Vagina (tissue), 2 donors: ENCODE data around the gene ANXA2. TPM values are rescaled to one million over a fixed set of nuclear protein-coding genes. Genes with fewer than 3 reads are reported as not detected.

Experiments
- DNase-seq, 2 donors: peaks; one replicate each; pipeline ENCODE4 v3.0.0-alpha.2; 2017; ENCODE audit errors: extremely low spot score in 2 of 2
- H3K27ac ChIP-seq: fragments of 200-600 bp; sonication (generic); one replicate; pipeline ENCODE4 v1.5.1; 2019
- H3K27me3 ChIP-seq: fragments of 200-600 bp; sonication (generic); one replicate; pipeline ENCODE4 v1.5.1; 2019
- H3K36me3 ChIP-seq, 2 donors: fragments of 200-600 bp; sonication (generic); one replicate each; pipeline ENCODE4 v1.5.1; 2017 to 2019
- H3K4me1 ChIP-seq: fragments of 200-600 bp; sonication (generic); one replicate; pipeline ENCODE4 v1.5.1; 2019
- H3K4me3 ChIP-seq, 2 donors: fragments of 200-600 bp; sonication (generic); 1 replicate in 1 of 2; 2 replicates in 1 of 2; pipeline ENCODE4 v1.5.1; 2016 to 2019
- H3K9me3 ChIP-seq: fragments of 200-600 bp; sonication (generic); one replicate; pipeline ENCODE4 v1.5.1; 2019
- POLR2A ChIP-seq, 2 donors: fragments of 450-650 bp; IDR thresholded peaks; one replicate each; pipeline ENCODE4 v1.6.1; 2017; ENCODE audit warnings: antibody characterized with exemption in 2 of 2, mild to moderate bottlenecking in 2 of 2, moderate library complexity in 2 of 2
- POLR2AphosphoS5 ChIP-seq, 2 donors: sonication (generic); formaldehyde crosslinking; IDR thresholded peaks; one replicate each; pipeline ENCODE4 v1.9.0; 2017; ENCODE audit warnings: antibody characterized with exemption in 2 of 2, mild to moderate bottlenecking in 2 of 2, low read depth in 1 of 2; ENCODE audit not compliant: insufficient read depth in 1 of 2
- intact Hi-C: fragments of 100-400 bp; cut with DNase I; formaldehyde crosslinking; loops from one replicate; pipeline ENCODE4 v1.15.1; 2023
- total RNA-seq: library from RNA; depleted of rRNA; stranded (reverse); fragments of >200 nt; gene quantifications from one replicate; pipeline ENCODE4 v1.2.3, GENCODE V29; 2016
- TF ChIP-seq, protein P1 (sequence below), 3 experiments: fragments of 450-650 bp in 2 of 3; fragments of 200-600 bp in 1 of 3; sonication (generic) in 1 of 3; IDR thresholded peaks; one replicate each; pipeline ENCODE4 v1.5.1; 2017 to 2019; ENCODE audit warnings: antibody characterized with exemption in 3 of 3, mild to moderate bottlenecking in 2 of 3, moderate library complexity in 2 of 3

ANXA2 gene
- total RNA-seq, 1 donor from 2014 or later = 1,230 TPM

DNA sequence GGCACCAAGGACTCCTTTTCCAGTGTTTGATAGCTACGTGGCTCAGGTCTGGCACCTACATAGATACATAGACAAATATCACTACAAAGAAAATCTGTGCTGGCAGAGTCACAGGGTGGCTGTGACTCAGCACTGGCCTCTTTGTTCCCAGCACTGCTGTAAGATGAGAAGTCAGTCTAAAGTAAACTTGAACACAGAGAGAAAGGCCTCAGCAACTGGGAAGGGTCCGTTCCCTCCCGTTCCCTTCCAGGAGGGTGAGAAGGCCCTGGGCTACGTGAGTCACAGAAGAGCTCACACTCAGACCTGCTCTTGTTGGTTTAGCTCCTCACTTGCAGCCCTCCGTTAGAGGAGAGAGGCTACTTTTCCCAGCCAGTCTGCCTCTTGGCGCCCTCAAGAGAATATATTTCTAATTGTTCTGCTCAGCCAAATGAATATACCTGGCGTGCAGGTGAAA is 23.1 kb downstream of the ANXA2 start:
- Histone ChIP-seq H3K36me3 (peaks cover 0 to 38% of the 10 kb centered on the region in 2 donors), H3K4me1 (peaks cover 99% of the 10 kb centered on the region)
- intact Hi-C loops = no loop called here

DNA sequence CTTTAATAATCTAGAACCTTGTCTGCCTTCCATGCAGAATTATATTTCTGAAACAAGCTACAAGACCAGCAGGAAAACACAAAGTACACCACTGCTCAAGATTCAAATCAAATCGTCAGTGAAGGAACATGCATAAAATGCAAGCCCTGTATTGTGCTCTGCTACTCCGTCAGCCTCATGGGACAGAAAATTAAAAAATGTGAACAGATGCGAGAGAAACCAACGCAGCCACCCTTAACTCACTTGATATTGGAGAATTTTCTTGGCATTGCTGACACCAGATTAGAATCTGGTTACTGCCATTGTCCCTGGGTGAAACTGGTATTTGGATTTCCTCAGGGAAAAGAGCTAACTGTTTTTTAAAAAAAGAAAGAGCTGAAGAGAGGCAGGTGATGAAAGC is 23.6 kb downstream of the ANXA2 start:
- Histone ChIP-seq H3K4me1 (peaks cover 99% of the 10 kb centered on the region), H3K4me3 (no peak overlapping the region), H3K9me3 (no peaks in the 10 kb centered on the region), H3K27ac (peak overlapping the region; percentile 85), H3K36me3 (peaks cover 0 to 34% of the 10 kb centered on the region in 2 donors), H3K27me3 (no peaks in the 10 kb centered on the region)
- TF ChIP-seq POLR2AphosphoS5 (IDR thresholded peaks at IDR 0.05; ENCODE audit: insufficient read depth in 1 of 2, low read depth in 1 of 2) (no peak), POLR2A (IDR thresholded peaks at IDR 0.05) (no peak)
- TF ChIP-seq, protein P1, sequence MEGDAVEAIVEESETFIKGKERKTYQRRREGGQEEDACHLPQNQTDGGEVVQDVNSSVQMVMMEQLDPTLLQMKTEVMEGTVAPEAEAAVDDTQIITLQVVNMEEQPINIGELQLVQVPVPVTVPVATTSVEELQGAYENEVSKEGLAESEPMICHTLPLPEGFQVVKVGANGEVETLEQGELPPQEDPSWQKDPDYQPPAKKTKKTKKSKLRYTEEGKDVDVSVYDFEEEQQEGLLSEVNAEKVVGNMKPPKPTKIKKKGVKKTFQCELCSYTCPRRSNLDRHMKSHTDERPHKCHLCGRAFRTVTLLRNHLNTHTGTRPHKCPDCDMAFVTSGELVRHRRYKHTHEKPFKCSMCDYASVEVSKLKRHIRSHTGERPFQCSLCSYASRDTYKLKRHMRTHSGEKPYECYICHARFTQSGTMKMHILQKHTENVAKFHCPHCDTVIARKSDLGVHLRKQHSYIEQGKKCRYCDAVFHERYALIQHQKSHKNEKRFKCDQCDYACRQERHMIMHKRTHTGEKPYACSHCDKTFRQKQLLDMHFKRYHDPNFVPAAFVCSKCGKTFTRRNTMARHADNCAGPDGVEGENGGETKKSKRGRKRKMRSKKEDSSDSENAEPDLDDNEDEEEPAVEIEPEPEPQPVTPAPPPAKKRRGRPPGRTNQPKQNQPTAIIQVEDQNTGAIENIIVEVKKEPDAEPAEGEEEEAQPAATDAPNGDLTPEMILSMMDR (IDR thresholded peaks at IDR 0.05) = no peak
- intact Hi-C loops = no loop called here
- no peak for DNase-seq

More for the DNA sequence above, 23.1 kb downstream of the ANXA2 start:
- no peaks in the 10 kb centered on the region for H3K9me3 ChIP-seq
- H3K27ac ChIP-seq = peak overlapping the region; percentile 85
- TF ChIP-seq POLR2AphosphoS5 (IDR thresholded peaks at IDR 0.05; ENCODE audit: insufficient read depth in 1 of 2, low read depth in 1 of 2) = peak; percentile 43 to 73
- TF ChIP-seq POLR2A (IDR thresholded peaks at IDR 0.05) = no peak
- H3K27me3 ChIP-seq = no peaks in the 10 kb centered on the region
- DNase-seq = peak in 1 of 2 donors; percentile 94
- no peak overlapping the region for H3K4me3 ChIP-seq

DNA sequence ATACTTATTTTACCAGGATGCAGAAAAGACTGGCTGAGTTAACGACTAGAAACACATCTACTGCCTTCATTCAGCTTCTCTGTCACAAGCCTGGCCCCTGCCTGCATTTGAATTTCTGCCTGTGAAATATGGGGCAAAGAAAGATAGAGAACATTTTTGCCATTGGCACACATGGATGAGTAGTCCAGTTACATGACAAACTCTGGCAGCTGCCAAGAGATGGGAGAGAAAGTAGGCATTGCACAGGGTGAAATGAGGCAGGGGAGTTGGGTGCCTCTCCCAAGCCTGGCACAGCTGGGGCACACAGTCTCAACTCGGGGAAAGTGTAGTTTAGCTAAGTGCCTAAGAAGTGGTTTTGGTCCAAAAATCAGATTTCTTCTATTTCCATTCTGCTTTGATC is 24.0 kb downstream of the ANXA2 start:
- H3K36me3 ChIP-seq = peaks cover 0 to 29% of the 10 kb centered on the region in 2 donors
- peak in 1 of 2 donors; percentile 71 for DNase-seq
- intact Hi-C loops = no loop called here
- no peaks in the 10 kb centered on the region for H3K27me3 ChIP-seq
- H3K4me3 ChIP-seq = no peak overlapping the region
- H3K4me1 ChIP-seq = peaks cover 99% of the 10 kb centered on the region
- H3K27ac ChIP-seq = peak overlapping the region; percentile 85
- TF ChIP-seq POLR2AphosphoS5 (IDR thresholded peaks at IDR 0.05; ENCODE audit: insufficient read depth in 1 of 2, low read depth in 1 of 2) = no peak
- TF ChIP-seq, protein P1 (IDR thresholded peaks at IDR 0.05) = no peak
- no peak for TF ChIP-seq POLR2A (IDR thresholded peaks at IDR 0.05)
- H3K9me3 ChIP-seq = no peaks in the 10 kb centered on the region

DNA sequence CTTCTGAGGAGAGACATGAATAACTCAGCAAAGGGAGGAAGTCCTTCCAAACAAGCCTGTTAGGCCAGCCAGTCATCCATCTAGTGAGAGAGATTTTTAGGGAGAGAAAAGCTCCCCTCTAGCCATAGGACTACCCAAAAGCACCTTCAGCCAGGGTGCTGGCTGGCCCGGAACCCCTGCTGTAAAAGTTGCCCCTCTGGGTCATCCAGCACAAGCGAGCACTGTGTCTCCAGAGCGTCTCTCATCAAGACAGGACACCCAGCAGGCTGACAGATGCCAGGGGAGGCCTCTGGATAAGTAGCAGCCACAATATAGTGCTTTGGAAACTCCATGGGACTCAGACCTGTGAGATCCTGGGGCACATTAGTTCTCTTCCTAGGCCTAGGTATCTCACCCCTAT is 24.5 kb downstream of the ANXA2 start:
- Histone ChIP-seq H3K27ac (peak overlapping the region; percentile 85), H3K27me3 (no peaks in the 10 kb centered on the region), H3K4me3 (no peak overlapping the region), H3K4me1 (peaks cover 99% of the 10 kb centered on the region), H3K9me3 (no peaks in the 10 kb centered on the region), H3K36me3 (peaks cover 0 to 29% of the 10 kb centered on the region in 2 donors)
- DNase-seq = peak in 1 of 2 donors; percentile 75
- intact Hi-C loops = no loop called here
- TF ChIP-seq, protein P1 (IDR thresholded peaks at IDR 0.05) = no peak
- TF ChIP-seq POLR2A (IDR thresholded peaks at IDR 0.05) (no peak), POLR2AphosphoS5 (IDR thresholded peaks at IDR 0.05; ENCODE audit: insufficient read depth in 1 of 2, low read depth in 1 of 2) (no peak)

DNA sequence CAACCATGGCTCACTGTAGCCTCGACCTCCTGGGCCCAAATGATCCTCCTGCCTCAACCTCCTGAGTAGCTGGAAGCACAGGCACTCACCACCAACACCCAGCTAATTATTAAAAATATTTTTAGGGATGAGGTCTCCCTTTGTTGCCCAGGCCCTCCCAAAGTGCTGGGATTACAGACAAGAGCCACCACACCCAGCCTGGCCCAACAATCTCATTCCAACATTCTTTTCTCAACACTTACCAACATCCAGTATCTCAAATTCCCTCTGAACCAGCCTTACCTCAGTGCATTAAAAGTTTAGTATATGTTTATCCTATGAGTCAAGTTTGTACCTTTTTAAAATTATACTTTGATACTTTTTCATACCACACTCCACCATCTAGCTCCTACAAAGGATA is 25.0 kb downstream of the ANXA2 start:
- TF ChIP-seq, protein P1 (IDR thresholded peaks at IDR 0.05) = no peak
- TF ChIP-seq POLR2AphosphoS5 (IDR thresholded peaks at IDR 0.05; ENCODE audit: insufficient read depth in 1 of 2, low read depth in 1 of 2) (no peak), POLR2A (IDR thresholded peaks at IDR 0.05) (no peak)
- intact Hi-C loops = no loop called here
- no peak for DNase-seq
- H3K4me3 ChIP-seq = no peak overlapping the region
- peaks cover 0 to 29% of the 10 kb centered on the region in 2 donors for H3K36me3 ChIP-seq
- peaks cover 95% of the 10 kb centered on the region for H3K4me1 ChIP-seq
- no peaks in the 10 kb centered on the region for H3K9me3 ChIP-seq
- no peaks in the 10 kb centered on the region for H3K27me3 ChIP-seq
- H3K27ac ChIP-seq = peak overlapping the region; percentile 85
